Panc1 (cell line): ENCODE measurements around the gene GID8. TPM values are rescaled to one million over a fixed set of nuclear protein-coding genes. Genes with fewer than 3 reads are reported as not detected.

Experiments
- ATAC-seq: fragments of 200-7000 bp; cut with Tn5 transposase; 2 replicates; pipeline ENCODE4 v1.9.1; 2020; ENCODE audit warnings: mild to moderate bottlenecking, moderate library complexity
- BruUV-seq: library from RNA; stranded (reverse); fragments of 400-500 nt; replicated peaks from 2 replicates; lab custom pipeline; 2021; lab: Mats Ljungman, UMichigan
- CTCF ChIA-PET: fragments of 300-600 bp; sonication (Branson Sonifier 250); formaldehyde crosslinking; loops from one replicate; lab custom pipeline; 2022; ENCODE audit warnings: antibody characterized with exemption; lab: Charles Lee
- POLR2A ChIA-PET: fragments of 300-600 bp; sonication (Branson Sonifier 250); formaldehyde crosslinking; loops from one replicate; lab custom pipeline; 2022; ENCODE audit warnings: antibody characterized with exemption; lab: Charles Lee
- DNase-seq: peaks from one replicate; pipeline ENCODE4 v3.0.0-alpha.2; 2010; ENCODE audit warnings: low read depth, low spot score
- H3K27ac ChIP-seq: 2 replicates; pipeline ENCODE4 v1.5.1; 2011; ENCODE audit warnings: mild to moderate bottlenecking, low read length, inconsistent platforms
- H3K27me3 ChIP-seq: fragments of 200-500 bp; sonication (Bioruptor generic); 2 replicates; pipeline ENCODE4 v1.6.0; 2014; ENCODE audit warnings: low read length, inconsistent platforms; ENCODE audit not compliant: control insufficient read depth, insufficient read depth
- H3K36me3 ChIP-seq: fragments of 200-500 bp; sonication (Bioruptor generic); 2 replicates; pipeline ENCODE4 v1.5.1; 2014; ENCODE audit warnings: inconsistent platforms, mild to moderate bottlenecking, low read length, moderate library complexity; ENCODE audit not compliant: control insufficient read depth, insufficient read depth
- H3K4me1 ChIP-seq: 2 replicates; pipeline ENCODE4 v1.5.1; 2011; ENCODE audit warnings: inconsistent platforms, mild to moderate bottlenecking, low read length, moderate library complexity; ENCODE audit not compliant: control insufficient read depth, insufficient read depth
- H3K4me3 ChIP-seq, 2 experiments: 2 replicates each; pipeline ENCODE4 v1.5.1; 2011 to 2012; ENCODE audit warnings: low read depth in 2 of 2, low read length in 2 of 2, mild to moderate bottlenecking in 2 of 2, inconsistent platforms in 1 of 2, moderate library complexity in 1 of 2
- H3K9me3 ChIP-seq: fragments of 200-500 bp; sonication (Bioruptor generic); 2 replicates; pipeline ENCODE4 v1.5.1; 2014; ENCODE audit warnings: low read depth, mild to moderate bottlenecking, inconsistent platforms, low read length, moderate library complexity; ENCODE audit not compliant: control insufficient read depth, insufficient read depth
- CTCF ChIP-seq: fragments of 450-650 bp; IDR thresholded peaks from 2 replicates; pipeline ENCODE4 v1.5.1; 2017; ENCODE audit warnings: mild to moderate bottlenecking
- POLR2AphosphoS5 ChIP-seq: IDR thresholded peaks from 2 replicates; pipeline ENCODE4 v1.6.1; 2012; ENCODE audit warnings: mild to moderate bottlenecking, low read depth, low read length, moderate library complexity
- REST ChIP-seq, 2 experiments: IDR thresholded peaks; 2 replicates each; pipeline ENCODE4 v1.6.1; 2011 to 2012; ENCODE audit warnings: low read depth in 2 of 2, control low read depth in 1 of 2, low read length in 1 of 2, mild to moderate bottlenecking in 1 of 2, moderate library complexity in 1 of 2; ENCODE audit not compliant: insufficient read depth in 1 of 2
- SIN3A ChIP-seq: IDR thresholded peaks from 2 replicates; pipeline ENCODE4 v1.6.1; 2012; ENCODE audit warnings: low read depth, mild to moderate bottlenecking, low read length, moderate library complexity, borderline replicate concordance; ENCODE audit not compliant: insufficient read depth
- TCF7L2 ChIP-seq: IDR thresholded peaks from 2 replicates; pipeline ENCODE4 v1.6.1; 2011; ENCODE audit warnings: mild to moderate bottlenecking, low read depth, low read length, inconsistent platforms
- in situ Hi-C: cut with HindIII; loops from 2 replicates; pipeline ENCODE4 v1.10.0; 2016; ENCODE audit warnings: low sequenced_read_pairs, low pct_unique_long_range_greater_than_20kb
- intact Hi-C: fragments of 100-400 bp; cut with micrococcal nuclease; formaldehyde crosslinking; loops from one replicate; pipeline ENCODE4 v1.10.0; 2022; ENCODE audit not compliant: unreplicated experiment
- total RNA-seq: library from RNA; stranded (reverse); gene quantifications from one replicate; pipeline ENCODE4 v1.2.1, GENCODE V29; 2021; ENCODE audit not compliant: unreplicated experiment

The GID8 gene
- total RNA-seq, 1 experiment from 2014 or later, result 37.3 TPM

DNA sequence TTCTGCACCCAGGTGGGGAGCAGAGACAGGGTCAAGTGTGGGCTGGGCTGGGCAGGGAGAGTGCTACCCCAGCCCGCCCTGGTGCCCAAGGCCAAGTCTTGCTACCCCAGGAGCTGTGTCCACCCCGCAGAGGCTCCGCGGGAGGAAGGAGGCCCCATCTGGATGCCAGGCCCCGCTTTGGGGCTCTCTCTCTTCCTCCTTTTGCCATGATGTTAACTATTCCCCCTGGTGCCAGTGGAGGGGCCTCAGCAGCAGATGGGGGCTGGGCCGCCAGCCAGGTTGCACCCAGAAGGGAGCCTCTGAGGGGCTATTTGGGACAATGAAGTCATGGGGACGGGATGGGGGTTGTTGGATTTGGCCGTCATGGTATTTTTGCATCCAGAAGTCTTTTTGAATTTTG is 23.9 kb downstream of the GID8 start:
- ChIA-PET CTCF (no interaction called here), POLR2A (no interaction called here)
- intact Hi-C loops, result no loop called here
- Histone ChIP-seq H3K36me3 (no peaks in the 10 kb centered on the region), H3K9me3 (no peaks in the 10 kb centered on the region), H3K4me3 (no peak overlapping the region), H3K4me1 (no peaks in the 10 kb centered on the region; the same call in 1 of the 2 replicates), H3K27ac (no peak overlapping the region), H3K27me3 (no peaks in the 10 kb centered on the region)
- BruUV-seq, result no TSS peak
- ATAC-seq, result no peak
- in situ Hi-C loops, result no loop called here
- no peak for DNase-seq
- TF ChIP-seq TCF7L2 (no peak), REST (IDR thresholded peaks at IDR 0.05; ENCODE audit: insufficient read depth in 1 of 2, low read depth in 2 of 2, low read length in 1 of 2) (no peak), CTCF (no peak), SIN3A (no peak), POLR2AphosphoS5 (no peak)

DNA sequence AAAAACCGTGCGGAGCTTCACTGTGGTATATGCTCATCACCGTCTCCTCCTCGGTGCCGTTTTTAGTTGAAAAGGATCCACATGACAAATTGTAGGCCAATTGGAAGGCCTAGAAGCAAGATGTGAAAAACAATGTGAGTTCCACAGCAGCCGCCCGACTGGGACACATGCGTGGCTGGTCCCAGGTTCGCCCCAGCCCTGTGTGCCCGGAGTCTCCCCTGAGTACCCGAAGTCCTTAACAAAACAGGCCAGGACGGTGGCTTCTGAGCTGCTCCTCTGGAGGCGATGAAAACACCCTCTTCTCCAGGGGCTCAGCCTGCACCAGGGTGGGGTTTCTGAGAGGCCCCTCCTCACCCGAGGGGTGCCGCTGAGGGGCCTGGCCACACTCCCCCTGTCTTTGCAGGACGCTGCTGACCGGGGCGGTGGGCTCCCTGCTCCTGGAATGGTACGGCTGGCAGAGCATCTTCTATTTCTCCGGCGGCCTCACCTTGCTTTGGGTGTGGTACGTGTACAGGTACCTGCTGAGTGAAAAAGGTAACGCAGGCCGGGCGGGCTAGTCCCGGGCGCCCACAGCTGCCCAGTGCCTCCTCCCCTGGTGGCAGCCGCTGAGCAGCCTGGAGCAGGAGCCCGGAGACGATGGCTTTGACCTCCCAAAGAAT is 24.4 kb downstream of the GID8 start:
- no peaks in the 10 kb centered on the region; the same call in 1 of the 2 replicates for H3K4me1 ChIP-seq
- ChIA-PET CTCF (no interaction called here), POLR2A (no interaction called here)
- TF ChIP-seq SIN3A (no peak), REST (IDR thresholded peaks at IDR 0.05; ENCODE audit: insufficient read depth in 1 of 2, low read depth in 2 of 2, low read length in 1 of 2) (no peak), CTCF (no peak), POLR2AphosphoS5 (no peak), TCF7L2 (no peak)
- intact Hi-C loops (no loop called here), in situ Hi-C loops (no loop called here)
- no peak overlapping the region for H3K4me3 ChIP-seq
- no peaks in the 10 kb centered on the region for H3K36me3 ChIP-seq
- BruUV-seq, result no TSS peak
- H3K9me3 ChIP-seq, result no peaks in the 10 kb centered on the region
- DNase-seq (no peak), ATAC-seq (no peak)
- no peaks in the 10 kb centered on the region for H3K27me3 ChIP-seq
- no peak overlapping the region for H3K27ac ChIP-seq
